HepG2 (cell line): ENCODE measurements around the gene ARHGEF39. TPM values are rescaled to one million over a fixed set of nuclear protein-coding genes. Genes with fewer than 3 reads are reported as not detected.

Source experiments
- ATAC-seq: fragments of 200-7000 bp; cut with Tn5 transposase; 3 replicates; pipeline ENCODE4 v1.9.1; 2020; ENCODE audit warnings: mild to moderate bottlenecking, moderate library complexity
- BruUV-seq: library from RNA; stranded (reverse); fragments of 400-500 nt; replicated peaks from 2 replicates; lab custom pipeline; 2021; lab: Mats Ljungman, UMichigan
- CTCF ChIA-PET: fragments of 300-600 bp; formaldehyde crosslinking; extraction: SDS; loops from one replicate; lab custom pipeline; 2021; ENCODE audit warnings: low total read pairs, inconsistent platforms, low intra/inter-chr PET ratio; lab: Yijun Ruan, JAX
- POLR2A ChIA-PET: fragments of 350-600 bp; sonication (Branson Sonifier 250); formaldehyde crosslinking; loops from one replicate; lab custom pipeline; 2020; ENCODE audit warnings: antibody characterized with exemption, inconsistent platforms; lab: Yijun Ruan, JAX
- DNase-seq: peaks from one replicate; pipeline ENCODE4 v3.0.0-alpha.2; 2015; ENCODE audit warnings: low spot score
- FAIRE-seq: peaks from 3 replicates; lab custom pipeline; 2011; peaks lifted over from hg19 to GRCh38; lab: Jason Lieb, UNC
- H2AFZ ChIP-seq: one replicate; pipeline ENCODE4 v1.6.1; 2011; ENCODE audit warnings: low read length, inconsistent platforms
- H3K27ac ChIP-seq: fragments of 300-600 bp; 3 replicates; pipeline ENCODE4 v1.8.0; 2011; ENCODE audit warnings: mixed run types, mild to moderate bottlenecking, mixed read lengths, low read length, inconsistent platforms; ENCODE audit not compliant: insufficient read depth; ENCODE audit errors: extremely low read length
- H3K27me3 ChIP-seq, 2 experiments: fragments of 200-600 bp in 1 of 2; 2 replicates in 1 of 2; 3 replicates in 1 of 2; pipeline versions ENCODE4 v1.6.0 to v1.8.0; 2011; ENCODE audit warnings: low read length in 2 of 2, mild to moderate bottlenecking in 2 of 2, moderate library complexity in 2 of 2, inconsistent platforms in 1 of 2; ENCODE audit not compliant: insufficient read depth in 2 of 2, control insufficient read depth in 1 of 2
- H3K36me3 ChIP-seq, 2 experiments: fragments of 200-600 bp in 1 of 2; replicated peaks in 1 of 2; 2 replicates in 1 of 2; 3 replicates in 1 of 2; pipeline versions ENCODE4 v1.5.1 to v1.8.0; 2011; ENCODE audit warnings: low read length in 2 of 2, inconsistent platforms in 1 of 2; ENCODE audit not compliant: insufficient read depth in 2 of 2, control insufficient read depth in 1 of 2
- H3K4me1 ChIP-seq: 2 replicates; pipeline ENCODE4 v1.5.1; 2012; ENCODE audit warnings: low read length, inconsistent platforms; ENCODE audit not compliant: insufficient read depth
- H3K4me2 ChIP-seq: 2 replicates; pipeline ENCODE4 v1.6.0; 2011; ENCODE audit warnings: low read depth, low read length, inconsistent platforms
- H3K4me3 ChIP-seq, 3 experiments: fragments of 200-600 bp in 1 of 3; sonication (generic), shearing (Covaris generic) in 1 of 3; replicated peaks in 1 of 3; 2 replicates each; pipeline ENCODE4 v1.5.1; 2011 to 2016; ENCODE audit warnings: low read length in 3 of 3, inconsistent platforms in 2 of 3, low read depth in 2 of 3, mild to moderate bottlenecking in 2 of 3, control low read depth in 1 of 3, mixed read lengths in 1 of 3; ENCODE audit not compliant: insufficient read depth in 1 of 3
- H3K79me2 ChIP-seq: one replicate; pipeline ENCODE4 v1.6.1; 2011; ENCODE audit warnings: low read length, inconsistent platforms; ENCODE audit not compliant: insufficient read depth
- H3K9ac ChIP-seq: 2 replicates; pipeline ENCODE4 v1.6.0; 2011; ENCODE audit warnings: mild to moderate bottlenecking, low read depth, low read length, inconsistent platforms; ENCODE audit not compliant: insufficient read depth
- H3K9me3 ChIP-seq: 2 replicates; pipeline ENCODE4 v1.5.1; 2012; ENCODE audit warnings: mild to moderate bottlenecking, low read length
- H4K20me1 ChIP-seq: 2 replicates; pipeline ENCODE4 v1.6.0; 2011; ENCODE audit warnings: inconsistent platforms, mild to moderate bottlenecking, low read length, moderate library complexity; ENCODE audit not compliant: insufficient read depth
- ASH2L ChIP-seq: fragments of 300-600, 200-600 bp; sonication (generic); IDR thresholded peaks from 2 replicates; pipeline ENCODE4 v1.7.0; 2017; ENCODE audit warnings: low read depth, mild to moderate bottlenecking, moderate library complexity, mixed read lengths, low read length; ENCODE audit not compliant: insufficient read length
- CENPT ChIP-seq: sonication (generic); formaldehyde crosslinking; IDR thresholded peaks from 2 replicates; pipeline ENCODE4 v1.8.0; 2022; ENCODE audit warnings: low read depth, mild to moderate bottlenecking, moderate library complexity, missing genetic modification reagents
- CSRNP1 ChIP-seq: sonication (generic); formaldehyde crosslinking; IDR thresholded peaks from 2 replicates; pipeline ENCODE4 v1.8.1; 2023; ENCODE audit warnings: mild to moderate bottlenecking, missing genetic modification reagents
- GZF1 ChIP-seq: sonication (generic); formaldehyde crosslinking; IDR thresholded peaks from 2 replicates; pipeline ENCODE4 v1.5.1; 2020; ENCODE audit warnings: mild to moderate bottlenecking, missing genetic modification reagents
- JUND ChIP-seq: sonication (generic); formaldehyde crosslinking; IDR thresholded peaks from 2 replicates; pipeline ENCODE4 v1.8.0; 2022; ENCODE audit warnings: mild to moderate bottlenecking, missing genetic modification reagents
- LRRFIP1 ChIP-seq: sonication (generic); formaldehyde crosslinking; conservative IDR thresholded peaks from 2 replicates; pipeline ENCODE4 v1.4.0; 2020; ENCODE audit warnings: missing genetic modification reagents
- MZF1 ChIP-seq: sonication (generic); formaldehyde crosslinking; IDR thresholded peaks from 2 replicates; pipeline ENCODE4 v1.8.1; 2023; ENCODE audit warnings: mild to moderate bottlenecking, missing genetic modification reagents, borderline replicate concordance
- RXRA ChIP-seq: sonication (generic); formaldehyde crosslinking; IDR thresholded peaks from 2 replicates; pipeline ENCODE4 v1.5.1; 2020; ENCODE audit warnings: missing genetic modification reagents
- SALL1 ChIP-seq: sonication (generic); formaldehyde crosslinking; IDR thresholded peaks from 2 replicates; pipeline ENCODE4 v1.8.0; 2022; ENCODE audit warnings: mild to moderate bottlenecking, missing genetic modification reagents
- SP1 ChIP-seq, 2 experiments: fragments of 450-650 bp in 1 of 2; sonication (generic) in 1 of 2; formaldehyde crosslinking in 1 of 2; IDR thresholded peaks; 2 replicates each; pipeline versions ENCODE4 v1.4.0 to v1.6.1; 2016 to 2020; ENCODE audit warnings: missing genetic modification reagents in 1 of 2
- TFDP1 ChIP-seq: IDR thresholded peaks from 2 replicates; pipeline ENCODE4 v1.6.1; 2016; ENCODE audit warnings: missing compliant biosample characterization, missing genetic modification reagents, borderline replicate concordance
- ZNF281 ChIP-seq: sonication (generic); formaldehyde crosslinking; IDR thresholded peaks from 2 replicates; pipeline ENCODE4 v1.4.0; 2020; ENCODE audit warnings: missing genetic modification reagents, borderline replicate concordance
- ZNF605 ChIP-seq: sonication (generic); formaldehyde crosslinking; IDR thresholded peaks from 2 replicates; pipeline ENCODE4 v1.8.0; 2022; ENCODE audit warnings: mild to moderate bottlenecking, missing genetic modification reagents
- ZSCAN9 ChIP-seq: IDR thresholded peaks from 2 replicates; pipeline ENCODE4 v1.6.1; 2016; ENCODE audit warnings: borderline replicate concordance
- WGBS: methylation state at CpG from one replicate; pipeline ENCODE4 v1.1.6; 2017; ENCODE audit warnings: low lambda C conversion rate; 5-methylcytosine and 5-hydroxymethylcytosine counted together
- in situ Hi-C: cut with HindIII; loops from 2 replicates; pipeline ENCODE4 v1.10.0; 2017; ENCODE audit warnings: low pct_unique_long_range_greater_than_20kb; ENCODE audit not compliant: extremely low pct_ligation_motif_present
- intact Hi-C: fragments of 100-400 bp; cut with micrococcal nuclease; formaldehyde crosslinking; loops from one replicate; pipeline ENCODE4 v1.10.0; 2022; ENCODE audit not compliant: unreplicated experiment
- polyA plus RNA-seq, 8 experiments: library from polyadenylated mRNA; depleted of rRNA in 3 of 8; stranded (reverse) in 7 of 8; unstranded in 1 of 8; fragments of >200 nt; fragmentation: Illumina TruSeq in 4 of 8; extraction: Trizol in 4 of 8; gene quantifications; 2 replicates each; pipeline versions ENCODE4 v1.2.1 to v1.2.3, GENCODE V29; 2011 to 2016; ENCODE audit warnings: low read depth in 4 of 8, missing spikeins in 1 of 8, mixed read lengths in 1 of 8; ENCODE audit not compliant: insufficient read depth in 1 of 8
- total RNA-seq, 5 experiments: library from RNA; depleted of rRNA; stranded (reverse); fragments of >200 nt; fragmentation: Illumina TruSeq; extraction: Trizol; gene quantifications; 2 replicates each; pipeline ENCODE4 v1.2.3, GENCODE V29; 2016; ENCODE audit warnings: low read depth in 1 of 5

ARHGEF39 gene
- total and polyA plus RNA-seq, 2 of the 13 experiments (the other 11 are each of a cell fraction or from before 2014, with no cell fraction given): 11.2 to 12.3 TPM

- Histone ChIP-seq H2AFZ (no peak within 1 kb of the TSS), H3K9me3 (no peaks in the 10 kb centered on the region), H3K9ac (peak within 1 kb of the TSS; percentile 40), H3K27ac (no peak within 1 kb of the TSS), H3K79me2 (no peaks in the 10 kb centered on the region), H3K36me3 (no peaks in the 10 kb centered on the region), H3K4me2 (peak within 1 kb of the TSS; percentile 85), H3K27me3 (no peaks in the 10 kb centered on the region), H4K20me1 (no peaks in the 10 kb centered on the region), H3K4me3 (peak within 1 kb of the TSS; percentile 27 to 73 (median 57)), H3K4me1 (peaks cover 67% of the 10 kb centered on the region)
- CTCF ChIA-PET: no interaction called here
- ATAC-seq (peak; percentile 56), DNase-seq (peak; percentile 25), FAIRE-seq (no peak)
- intact Hi-C loops (no loop called here), in situ Hi-C loops (no loop called here)
- no TSS peak for BruUV-seq
- 4% methylated on average over 2 of the region's 10 CpGs for WGBS
- POLR2A ChIA-PET: interaction anchor here (0.8 to 1.5 kb wide), 4 partner anchors 8 to 23 kb away, joined by 3 to 6 read pairs (median 4); partner anchors contain the start of gene ARHGEF39
- TF ChIP-seq JUND (CRISPR knock-in tag) (no peak), MZF1 (CRISPR knock-in tag) (no peak), GZF1 (CRISPR knock-in tag) (peak; percentile 61; the same call in 1 of the 2 replicates), CSRNP1 (CRISPR knock-in tag) (peak; percentile 45; the same call in 1 of the 2 replicates), ZNF605 (CRISPR knock-in tag) (peak; percentile 50; the same call in 1 of the 2 replicates), LRRFIP1 (no peak), ZNF281 (peak; percentile 72; the same call in 1 of the 2 replicates), ZSCAN9 (CRISPR knock-in tag) (no peak), SALL1 (CRISPR knock-in tag) (peak; percentile 48; the same call in 1 of the 2 replicates), SP1 (IDR thresholded peaks at IDR 0.05) (no peak), SP1 (CRISPR knock-in tag; IDR thresholded peaks at IDR 0.05) (no peak), TFDP1 (CRISPR knock-in tag) (0 out of 2 replicates have a peak, but pooled peaks have one; percentile 26), RXRA (CRISPR knock-in tag) (peak; percentile 49; the same call in 1 of the 2 replicates), CENPT (0 out of 2 replicates have a peak, but pooled peaks have one; percentile 29), ASH2L (no peak)
Measured at GRCh38 chr9:35673132-35674024, 8.4 kb upstream of the ARHGEF39 start, which contains the start of gene CA9. Gene CA9, plus strand, starts transcription at chr9:35673928. Its CDS starts 32 bp downstream, at chr9:35673960.
